ENCODE measurements around the gene CTTNBP2. TPM values are rescaled to one million over a fixed set of nuclear protein-coding genes. Genes with fewer than 3 reads are reported as not detected.

CTTNBP2 gene
- polyA plus RNA-seq, 2 donors = 11.7 to 12.7 TPM

DNA sequence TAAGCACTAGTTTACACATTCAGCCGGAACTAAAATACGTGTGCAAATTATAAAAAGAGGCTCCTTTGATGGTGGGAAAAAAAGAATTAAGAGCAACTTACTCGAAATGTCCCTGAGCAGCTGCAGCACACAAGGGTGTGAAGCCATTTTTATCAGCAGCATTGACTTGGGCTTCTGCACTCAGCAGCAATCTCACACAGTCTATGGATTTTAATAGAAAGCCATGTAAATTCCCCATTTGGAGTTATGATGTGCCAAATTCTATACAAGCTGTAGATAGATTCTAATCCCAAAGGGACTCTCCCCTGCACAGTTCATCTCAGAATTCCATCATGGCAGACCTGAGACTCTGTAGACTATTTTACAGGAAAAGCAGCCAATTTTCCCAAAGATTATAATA is 90.5 kb downstream of the CTTNBP2 start:
- no peaks in the 10 kb centered on the region for H3K36me3 ChIP-seq (ENCODE audit: control insufficient read depth in 2 of 2, insufficient read depth in 2 of 2, low read length in 1 of 2)
- H3K9me3 ChIP-seq (ENCODE audit: control insufficient read depth in 2 of 2, insufficient read depth in 1 of 2, low read depth in 1 of 2, low read length in 1 of 2) = no peaks in the 10 kb centered on the region
- H3K4me1 ChIP-seq (ENCODE audit: control insufficient read depth in 2 of 2, insufficient read depth in 2 of 2, low read length in 1 of 2) = no peaks in the 10 kb centered on the region
- WGBS, 2 donors = 92 to 93% methylated on average over 3 of the region's 3 CpGs
- H3K27me3 ChIP-seq (ENCODE audit: control insufficient read depth in 1 of 2, insufficient read depth in 2 of 2, low read length in 2 of 2) = no peaks in the 10 kb centered on the region
- H3K27ac ChIP-seq (ENCODE audit: low read depth in 2 of 2, low read length in 1 of 2) = no peak overlapping the region
- H3K4me3 ChIP-seq (ENCODE audit: low read depth in 1 of 2, low read length in 2 of 2) = no peak overlapping the region

DNA sequence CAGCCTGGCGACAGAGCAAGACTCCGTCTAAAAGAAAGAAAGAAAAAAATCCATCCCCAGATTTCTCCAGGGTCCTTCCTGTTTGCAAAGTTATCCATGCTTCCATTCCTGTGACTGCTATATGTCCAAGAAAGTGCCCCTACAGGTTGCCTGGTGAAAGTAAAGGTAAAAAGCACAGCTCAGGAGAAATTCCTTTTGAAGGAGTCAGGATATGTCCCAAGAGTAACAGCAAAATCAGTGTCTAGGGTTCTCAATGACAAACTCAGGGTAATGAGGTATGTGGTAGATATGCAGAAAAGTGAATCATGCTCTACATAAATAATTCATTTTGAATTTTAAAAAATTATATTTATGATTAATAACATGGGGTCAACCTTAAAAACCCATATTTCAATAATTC is 91.5 kb downstream of the CTTNBP2 start:
- no peak overlapping the region for H3K4me3 ChIP-seq (ENCODE audit: low read depth in 1 of 2, low read length in 2 of 2)
- whole genome bisulfite sequencing, 2 donors = 93 to 96% methylated on average over 2 of the region's 2 CpGs
- no peaks in the 10 kb centered on the region for H3K4me1 ChIP-seq (ENCODE audit: control insufficient read depth in 2 of 2, insufficient read depth in 2 of 2, low read length in 1 of 2)
- H3K36me3 ChIP-seq (ENCODE audit: control insufficient read depth in 2 of 2, insufficient read depth in 2 of 2, low read length in 1 of 2) = no peaks in the 10 kb centered on the region
- H3K27ac ChIP-seq (ENCODE audit: low read depth in 2 of 2, low read length in 1 of 2) = no peak overlapping the region
- no peaks in the 10 kb centered on the region for H3K27me3 ChIP-seq (ENCODE audit: control insufficient read depth in 1 of 2, insufficient read depth in 2 of 2, low read length in 2 of 2)
- no peaks in the 10 kb centered on the region for H3K9me3 ChIP-seq (ENCODE audit: control insufficient read depth in 2 of 2, insufficient read depth in 1 of 2, low read depth in 1 of 2, low read length in 1 of 2)

DNA sequence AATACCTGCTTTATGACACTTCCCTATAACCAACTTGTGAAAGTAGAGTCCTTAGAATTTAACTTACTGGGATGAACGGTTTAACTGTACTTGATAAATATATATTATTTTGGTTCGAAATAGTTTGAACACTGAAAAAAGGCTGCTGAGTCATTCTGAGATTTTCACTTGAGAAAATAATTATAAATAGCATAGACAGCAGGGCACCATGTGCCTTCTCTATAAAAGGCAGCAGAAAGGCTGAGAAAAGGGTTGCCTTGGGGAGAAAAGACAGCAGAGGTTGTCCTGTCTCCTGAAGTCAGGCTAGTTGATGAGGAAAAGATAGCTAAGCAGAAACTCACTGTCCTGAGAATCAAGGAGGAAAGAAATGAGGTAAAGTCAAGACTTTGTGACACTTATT is 92.4 kb downstream of the CTTNBP2 start:
- Histone ChIP-seq H3K36me3 (ENCODE audit: control insufficient read depth in 2 of 2, insufficient read depth in 2 of 2, low read length in 1 of 2) (no peaks in the 10 kb centered on the region), H3K27ac (ENCODE audit: low read depth in 2 of 2, low read length in 1 of 2) (no peak overlapping the region), H3K4me3 (ENCODE audit: low read depth in 1 of 2, low read length in 2 of 2) (no peak overlapping the region), H3K27me3 (ENCODE audit: control insufficient read depth in 1 of 2, insufficient read depth in 2 of 2, low read length in 2 of 2) (no peaks in the 10 kb centered on the region), H3K9me3 (ENCODE audit: control insufficient read depth in 2 of 2, insufficient read depth in 1 of 2, low read depth in 1 of 2, low read length in 1 of 2) (no peaks in the 10 kb centered on the region), H3K4me1 (ENCODE audit: control insufficient read depth in 2 of 2, insufficient read depth in 2 of 2, low read length in 1 of 2) (no peaks in the 10 kb centered on the region)
- WGBS, 2 donors = 68 to 71% methylated on average over 2 of the region's 2 CpGs

GRCh38 chr7:117777335-117778142 is 95.7 kb downstream of the CTTNBP2 start:
- Histone ChIP-seq H3K4me3 (ENCODE audit: low read depth in 1 of 2, low read length in 2 of 2) (no peak overlapping the region), H3K27me3 (ENCODE audit: control insufficient read depth in 1 of 2, insufficient read depth in 2 of 2, low read length in 2 of 2) (no peaks in the 10 kb centered on the region), H3K36me3 (ENCODE audit: control insufficient read depth in 2 of 2, insufficient read depth in 2 of 2, low read length in 1 of 2) (no peaks in the 10 kb centered on the region), H3K9me3 (ENCODE audit: control insufficient read depth in 2 of 2, insufficient read depth in 1 of 2, low read depth in 1 of 2, low read length in 1 of 2) (no peaks in the 10 kb centered on the region), H3K4me1 (ENCODE audit: control insufficient read depth in 2 of 2, insufficient read depth in 2 of 2, low read length in 1 of 2) (no peaks in the 10 kb centered on the region), H3K27ac (ENCODE audit: low read depth in 2 of 2, low read length in 1 of 2) (no peak overlapping the region)
- WGBS, 2 donors = 66 to 70% methylated on average over 3 of the region's 3 CpGs

GRCh38 chr7:117776224-117776623 is 97.0 kb downstream of the CTTNBP2 start:
- no peaks in the 10 kb centered on the region for H3K27me3 ChIP-seq (ENCODE audit: control insufficient read depth in 1 of 2, insufficient read depth in 2 of 2, low read length in 2 of 2)
- no peak overlapping the region for H3K4me3 ChIP-seq (ENCODE audit: low read depth in 1 of 2, low read length in 2 of 2)
- peaks cover 0 to 5% of the 10 kb centered on the region in 2 donors for H3K36me3 ChIP-seq (ENCODE audit: control insufficient read depth in 2 of 2, insufficient read depth in 2 of 2, low read length in 1 of 2)
- no peak overlapping the region for H3K27ac ChIP-seq (ENCODE audit: low read depth in 2 of 2, low read length in 1 of 2)
- no peaks in the 10 kb centered on the region for H3K9me3 ChIP-seq (ENCODE audit: control insufficient read depth in 2 of 2, insufficient read depth in 1 of 2, low read depth in 1 of 2, low read length in 1 of 2)
- H3K4me1 ChIP-seq (ENCODE audit: control insufficient read depth in 2 of 2, insufficient read depth in 2 of 2, low read length in 1 of 2) = no peaks in the 10 kb centered on the region

DNA sequence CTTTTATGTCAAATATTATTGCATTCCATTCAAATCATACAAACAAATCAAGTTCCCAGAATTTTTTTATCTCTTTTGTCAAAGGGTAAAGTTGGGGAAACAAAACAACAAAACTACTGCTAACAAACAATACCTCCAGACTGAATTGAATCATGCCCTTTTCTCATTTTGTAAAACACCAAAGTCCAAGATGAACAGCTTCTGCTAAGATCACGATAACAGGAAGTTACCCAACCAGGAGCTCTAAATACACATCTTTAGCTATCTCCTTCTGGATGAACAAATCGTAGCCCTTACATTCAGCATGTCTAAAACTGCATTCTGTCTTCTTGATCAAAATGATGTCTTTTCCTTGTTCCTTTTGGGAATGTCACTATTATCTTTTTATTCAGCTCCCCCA is 97.4 kb downstream of the CTTNBP2 start:
- H3K27ac ChIP-seq (ENCODE audit: low read depth in 2 of 2, low read length in 1 of 2) = no peak overlapping the region
- no peaks in the 10 kb centered on the region for H3K27me3 ChIP-seq (ENCODE audit: control insufficient read depth in 1 of 2, insufficient read depth in 2 of 2, low read length in 2 of 2)
- no peaks in the 10 kb centered on the region for H3K9me3 ChIP-seq (ENCODE audit: control insufficient read depth in 2 of 2, insufficient read depth in 1 of 2, low read depth in 1 of 2, low read length in 1 of 2)
- H3K4me3 ChIP-seq (ENCODE audit: low read depth in 1 of 2, low read length in 2 of 2) = no peak overlapping the region
- WGBS, 2 donors = 75% methylated on average over 2 of the region's 2 CpGs
- H3K36me3 ChIP-seq (ENCODE audit: control insufficient read depth in 2 of 2, insufficient read depth in 2 of 2, low read length in 1 of 2) = peaks cover 0 to 7% of the 10 kb centered on the region in 2 donors
- H3K4me1 ChIP-seq (ENCODE audit: control insufficient read depth in 2 of 2, insufficient read depth in 2 of 2, low read length in 1 of 2) = no peaks in the 10 kb centered on the region

DNA sequence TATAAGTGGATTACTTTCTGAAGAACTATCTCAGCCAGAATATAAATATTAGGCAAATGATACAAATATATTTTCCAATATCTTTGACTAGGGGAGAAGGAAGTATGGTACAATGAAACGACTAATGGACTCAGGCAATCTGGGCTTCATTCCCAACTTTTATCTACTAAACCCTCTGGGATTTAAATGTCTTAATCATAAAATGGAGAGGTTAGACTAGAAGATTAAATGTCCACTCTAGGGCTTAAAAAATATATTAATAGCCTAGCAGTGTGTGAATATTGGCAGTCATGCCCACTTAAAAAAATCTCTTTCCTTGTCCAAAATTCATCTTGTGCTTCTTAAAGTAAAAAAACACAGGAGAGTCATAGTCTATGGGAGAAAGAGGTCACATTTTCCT is 98.3 kb downstream of the CTTNBP2 start:
- Histone ChIP-seq H3K4me3 (ENCODE audit: low read depth in 1 of 2, low read length in 2 of 2) (no peak overlapping the region), H3K27me3 (ENCODE audit: control insufficient read depth in 1 of 2, insufficient read depth in 2 of 2, low read length in 2 of 2) (no peaks in the 10 kb centered on the region), H3K27ac (ENCODE audit: low read depth in 2 of 2, low read length in 1 of 2) (no peak overlapping the region), H3K9me3 (ENCODE audit: control insufficient read depth in 2 of 2, insufficient read depth in 1 of 2, low read depth in 1 of 2, low read length in 1 of 2) (no peaks in the 10 kb centered on the region), H3K36me3 (ENCODE audit: control insufficient read depth in 2 of 2, insufficient read depth in 2 of 2, low read length in 1 of 2) (peaks cover 0 to 7% of the 10 kb centered on the region in 2 donors), H3K4me1 (ENCODE audit: control insufficient read depth in 2 of 2, insufficient read depth in 2 of 2, low read length in 1 of 2) (no peaks in the 10 kb centered on the region)
- 19 to 21% methylated on average over 1 of the region's 1 CpG for WGBS, 2 donors

DNA sequence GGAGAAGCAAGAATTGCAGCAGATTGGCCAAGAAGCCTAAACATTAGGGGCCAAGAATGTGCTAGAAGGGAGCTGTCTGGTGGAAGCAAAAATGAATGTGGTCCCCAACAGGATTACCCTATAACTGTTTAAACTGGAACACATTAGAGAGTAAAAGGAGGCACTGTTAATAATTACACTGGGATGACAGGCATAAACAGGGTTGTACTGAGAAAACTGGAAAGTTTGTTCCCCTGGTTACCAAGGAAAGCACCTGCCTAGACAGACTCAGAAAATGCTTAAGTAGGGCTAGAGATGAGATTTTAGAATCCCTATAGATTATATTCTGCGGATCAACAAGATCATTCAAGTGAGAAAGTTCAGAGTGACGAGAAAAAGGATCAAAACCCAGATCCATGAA is 100.8 kb downstream of the CTTNBP2 start:
- peaks cover 0 to 7% of the 10 kb centered on the region in 2 donors for H3K36me3 ChIP-seq (ENCODE audit: control insufficient read depth in 2 of 2, insufficient read depth in 2 of 2, low read length in 1 of 2)
- H3K27me3 ChIP-seq (ENCODE audit: control insufficient read depth in 1 of 2, insufficient read depth in 2 of 2, low read length in 2 of 2) = no peaks in the 10 kb centered on the region
- WGBS, 2 donors = 95 to 98% methylated on average over 2 of the region's 2 CpGs
- H3K9me3 ChIP-seq (ENCODE audit: control insufficient read depth in 2 of 2, insufficient read depth in 1 of 2, low read depth in 1 of 2, low read length in 1 of 2) = no peaks in the 10 kb centered on the region
- no peak overlapping the region for H3K27ac ChIP-seq (ENCODE audit: low read depth in 2 of 2, low read length in 1 of 2)
- no peaks in the 10 kb centered on the region for H3K4me1 ChIP-seq (ENCODE audit: control insufficient read depth in 2 of 2, insufficient read depth in 2 of 2, low read length in 1 of 2)
- no peak overlapping the region for H3K4me3 ChIP-seq (ENCODE audit: low read depth in 1 of 2, low read length in 2 of 2)

GRCh38 chr7:117771756-117772155 is 101.5 kb downstream of the CTTNBP2 start:
- Histone ChIP-seq H3K4me3 (ENCODE audit: low read depth in 1 of 2, low read length in 2 of 2) (no peak overlapping the region), H3K4me1 (ENCODE audit: control insufficient read depth in 2 of 2, insufficient read depth in 2 of 2, low read length in 1 of 2) (no peaks in the 10 kb centered on the region)
- 71 to 80% methylated on average over 4 of the region's 4 CpGs for WGBS, 2 donors

GRCh38 chr7:117769085-117769484 is 104.2 kb downstream of the CTTNBP2 start:
- H3K27me3 ChIP-seq (ENCODE audit: control insufficient read depth in 1 of 2, insufficient read depth in 2 of 2, low read length in 2 of 2) = no peaks in the 10 kb centered on the region
- no peaks in the 10 kb centered on the region for H3K4me1 ChIP-seq (ENCODE audit: control insufficient read depth in 2 of 2, insufficient read depth in 2 of 2, low read length in 1 of 2)
- 89 to 90% methylated on average over 1 of the region's 1 CpG for whole genome bisulfite sequencing, 2 donors
- H3K27ac ChIP-seq (ENCODE audit: low read depth in 2 of 2, low read length in 1 of 2) = peak overlapping the region in 1 of 2 donors; percentile 4
- no peak overlapping the region for H3K4me3 ChIP-seq (ENCODE audit: low read depth in 1 of 2, low read length in 2 of 2)
- H3K9me3 ChIP-seq (ENCODE audit: control insufficient read depth in 2 of 2, insufficient read depth in 1 of 2, low read depth in 1 of 2, low read length in 1 of 2) = no peaks in the 10 kb centered on the region
- peaks cover 0 to 7% of the 10 kb centered on the region in 2 donors for H3K36me3 ChIP-seq (ENCODE audit: control insufficient read depth in 2 of 2, insufficient read depth in 2 of 2, low read length in 1 of 2)

More at GRCh38 chr7:117771756-117772155, 101.5 kb downstream of the CTTNBP2 start:
- H3K36me3 ChIP-seq (ENCODE audit: control insufficient read depth in 2 of 2, insufficient read depth in 2 of 2, low read length in 1 of 2) = peaks cover 0 to 7% of the 10 kb centered on the region in 2 donors
- H3K9me3 ChIP-seq (ENCODE audit: control insufficient read depth in 2 of 2, insufficient read depth in 1 of 2, low read depth in 1 of 2, low read length in 1 of 2) = no peaks in the 10 kb centered on the region
- H3K27ac ChIP-seq (ENCODE audit: low read depth in 2 of 2, low read length in 1 of 2) = no peak overlapping the region
- no peaks in the 10 kb centered on the region for H3K27me3 ChIP-seq (ENCODE audit: control insufficient read depth in 1 of 2, insufficient read depth in 2 of 2, low read length in 2 of 2)

All from esophagus (tissue), 2 donors.